ENCODE measurements around the gene SENP3.

SENP3 gene

GRCh38 chr17:7561589-7562207 lies at the start of gene SENP3:
SENP3 (plus strand) TSS chr17:7561919; CDS start chr17:7563077, 1,158 bp downstream.
- DNase-seq, result peak; percentile 55 to 79

- no peak for DNase-seq
Observed at GRCh38 chr17:7512105-7512504, 49.6 kb upstream of the SENP3 start.

GRCh38 chr17:7512824-7513540 lies 48.7 kb upstream of the SENP3 start:
- no peak for DNase-seq

GRCh38 chr17:7513850-7514419 lies 47.8 kb upstream of the SENP3 start:
- DNase-seq, result no peak

- no peak for DNase-seq
Observed at GRCh38 chr17:7515911-7516610, 45.7 kb upstream of the SENP3 start.

GRCh38 chr17:7523033-7523432 lies 38.7 kb upstream of the SENP3 start:
- peak in 1 of 2 donors; percentile 14 for DNase-seq

GRCh38 chr17:7528842-7529241 lies 32.9 kb upstream of the SENP3 start:
- no peak for DNase-seq

GRCh38 chr17:7530023-7530900 lies 31.5 kb upstream of the SENP3 start:
- DNase-seq, result no peak

- DNase-seq, result no peak
Observed at GRCh38 chr17:7538050-7538449, 23.7 kb upstream of the SENP3 start.

GRCh38 chr17:7538891-7539545 lies 22.7 kb upstream of the SENP3 start:
- DNase-seq, result no peak

- no peak for DNase-seq
Observed at GRCh38 chr17:7541074-7541621, 20.6 kb upstream of the SENP3 start.

GRCh38 chr17:7544911-7545310 lies 16.8 kb upstream of the SENP3 start:
- no peak for DNase-seq

GRCh38 chr17:7548585-7549400 lies 12.9 kb upstream of the SENP3 start, which contains the start of gene TNFSF12:
TNFSF12 (plus strand) TSS chr17:7549058; CDS start chr17:7549154, 96 bp downstream.
- peak in 1 of 2 donors; percentile 24 for DNase-seq

- no peak for DNase-seq
Observed at GRCh38 chr17:7549401-7550055, 12.2 kb upstream of the SENP3 start.

- no peak for DNase-seq
Observed at GRCh38 chr17:7550344-7550743, 11.4 kb upstream of the SENP3 start.

- DNase-seq, result no peak
Observed at GRCh38 chr17:7551396-7551795, 10.3 kb upstream of the SENP3 start.

GRCh38 chr17:7552621-7553051 lies 9.1 kb upstream of the SENP3 start:
- DNase-seq, result peak in 1 of 2 donors; percentile 94

GRCh38 chr17:7553356-7553755 lies 8.4 kb upstream of the SENP3 start:
- DNase-seq, result no peak

- DNase-seq, result no peak
Observed at GRCh38 chr17:7555320-7555948, 6.3 kb upstream of the SENP3 start.

GRCh38 chr17:7556627-7557026 lies 5.1 kb upstream of the SENP3 start:
- no peak for DNase-seq

All from bone marrow (tissue), 2 donors.